Stomach (tissue), 9 donors: ENCODE results near the gene ATF7IP. TPM values are rescaled to one million over a fixed set of nuclear protein-coding genes. Genes with fewer than 3 reads are reported as not detected.

Experiments used
- DNase-seq, 2 donors: peaks; one replicate each; pipeline versions ENCODE4 v3.0.0 to v3.0.0-alpha.2; 2013 to 2019
- H3K27ac ChIP-seq, 5 donors: fragments of 200-600 bp in 4 of 5; sonication (generic) in 4 of 5; one replicate each; pipeline ENCODE4 v1.5.1; 2013 to 2019; ENCODE audit warnings: mild to moderate bottlenecking in 1 of 5, moderate library complexity in 1 of 5
- H3K27me3 ChIP-seq, 3 donors: fragments of 200-600 bp; sonication (generic); one replicate each; pipeline ENCODE4 v1.5.1; 2017 to 2019; ENCODE audit warnings: mixed run types in 1 of 3
- H3K36me3 ChIP-seq, 4 donors: fragments of 200-600 bp; sonication (generic); 1 replicate in 3 of 4; 2 replicates in 1 of 4; pipeline ENCODE4 v1.5.1; 2016 to 2019
- H3K4me1 ChIP-seq, 4 donors: fragments of 200-600 bp; sonication (generic); one replicate each; pipeline ENCODE4 v1.5.1; 2016 to 2019
- H3K4me3 ChIP-seq, 4 donors: fragments of 200-600 bp; sonication (generic) in 3 of 4; one replicate each; pipeline ENCODE4 v1.5.1; 2016 to 2019; ENCODE audit warnings: mild to moderate bottlenecking in 1 of 4
- H3K9me3 ChIP-seq, 4 donors: fragments of 200-600 bp; sonication (generic); one replicate each; pipeline ENCODE4 v1.5.1; 2016 to 2019
- CTCF ChIP-seq, 7 experiments: fragments of 450-650 bp in 4 of 7; fragments of 200-600 bp in 3 of 7; sonication (generic) in 3 of 7; IDR thresholded peaks; one replicate each; pipeline ENCODE4 v1.5.1; 2016 to 2019; ENCODE audit warnings: antibody characterized with exemption in 7 of 7, control low read depth in 2 of 7, mild to moderate bottlenecking in 1 of 7
- EP300 ChIP-seq: sonication (generic); formaldehyde crosslinking; IDR thresholded peaks from one replicate; pipeline ENCODE4 v1.6.1; 2017; ENCODE audit warnings: antibody characterized with exemption
- POLR2A ChIP-seq, 4 donors: fragments of 450-650 bp; IDR thresholded peaks; one replicate each; pipeline ENCODE4 v1.6.1; 2016; ENCODE audit warnings: antibody characterized with exemption in 4 of 4, control low read depth in 2 of 4, mild to moderate bottlenecking in 1 of 4, moderate library complexity in 1 of 4
- POLR2AphosphoS5 ChIP-seq, 3 donors: sonication (generic); formaldehyde crosslinking; IDR thresholded peaks; one replicate each; pipeline ENCODE4 v1.6.1; 2016; ENCODE audit warnings: antibody characterized with exemption in 3 of 3
- WGBS, 5 donors: extraction: QIAGEN DNeasy Blood & Tissue Kit in 3 of 5; methylation state at CpG; one replicate each; pipeline versions ENCODE4 v1.1.5 to v1.1.7; 2013 to 2018; 5-methylcytosine and 5-hydroxymethylcytosine counted together
- intact Hi-C: fragments of 100-400 bp; cut with DNase I; formaldehyde crosslinking; loops from one replicate; pipeline ENCODE4 v1.15.1; 2023; ENCODE audit warnings: low total_unique reads
- polyA plus RNA-seq, 3 donors: library from polyadenylated mRNA; stranded (reverse); fragments of 200-250 nt; gene quantifications; one replicate each; pipeline ENCODE4 v1.2.3, GENCODE V29; 2013
- total RNA-seq, 5 donors: library from RNA; depleted of rRNA; stranded (reverse); fragments of >200 nt; gene quantifications; one replicate each; pipeline versions ENCODE4 v1.1.0 to v1.2.3, GENCODE V29; 2014 to 2016
- donor health status: healthy with polysubstance abuse.
- donor health status: Bipolar disorder and iron deficiency.
- donor health status: healthy.

Gene ATF7IP
- total and polyA plus RNA-seq, 8 donors, result 4.9 to 91.0 (median 49.8) TPM

DNA sequence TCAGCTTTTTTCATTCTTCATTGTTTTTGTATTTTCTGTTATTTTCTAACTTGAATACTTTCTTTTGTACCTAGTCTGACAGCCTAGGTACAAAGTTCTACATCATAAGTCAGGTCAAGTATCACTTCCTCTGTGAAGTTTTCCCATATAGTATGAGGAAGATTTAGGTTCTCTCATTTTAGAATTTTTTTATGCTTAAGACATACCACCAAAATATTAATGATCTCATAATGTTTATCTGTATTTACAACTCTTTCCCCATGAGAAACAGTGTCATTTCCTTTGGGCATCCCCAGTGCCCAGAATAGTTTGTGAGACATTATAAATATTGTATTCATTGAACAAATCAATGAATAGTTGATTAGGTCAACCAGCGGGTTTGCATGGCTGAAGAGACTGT is 3.1 kb upstream of the ATF7IP start:
- TF ChIP-seq CTCF (IDR thresholded peaks at IDR 0.05) (no peak), POLR2A (IDR thresholded peaks at IDR 0.05) (no peak)
- Histone ChIP-seq H3K27me3 (no peaks in the 10 kb centered on the region), H3K36me3 (no peaks in the 10 kb centered on the region), H3K27ac (no peak overlapping the region), H3K4me1 (peaks cover 0 to 6% (median 2%) of the 10 kb centered on the region in 4 donors), H3K9me3 (no peaks in the 10 kb centered on the region), H3K4me3 (no peak overlapping the region)
- WGBS, 5 donors, result 81 to 100% (median 93%) methylated on average over 1 of the region's 1 CpG
- intact Hi-C loops, result no loop called here
- DNase-seq, result no peak

DNA sequence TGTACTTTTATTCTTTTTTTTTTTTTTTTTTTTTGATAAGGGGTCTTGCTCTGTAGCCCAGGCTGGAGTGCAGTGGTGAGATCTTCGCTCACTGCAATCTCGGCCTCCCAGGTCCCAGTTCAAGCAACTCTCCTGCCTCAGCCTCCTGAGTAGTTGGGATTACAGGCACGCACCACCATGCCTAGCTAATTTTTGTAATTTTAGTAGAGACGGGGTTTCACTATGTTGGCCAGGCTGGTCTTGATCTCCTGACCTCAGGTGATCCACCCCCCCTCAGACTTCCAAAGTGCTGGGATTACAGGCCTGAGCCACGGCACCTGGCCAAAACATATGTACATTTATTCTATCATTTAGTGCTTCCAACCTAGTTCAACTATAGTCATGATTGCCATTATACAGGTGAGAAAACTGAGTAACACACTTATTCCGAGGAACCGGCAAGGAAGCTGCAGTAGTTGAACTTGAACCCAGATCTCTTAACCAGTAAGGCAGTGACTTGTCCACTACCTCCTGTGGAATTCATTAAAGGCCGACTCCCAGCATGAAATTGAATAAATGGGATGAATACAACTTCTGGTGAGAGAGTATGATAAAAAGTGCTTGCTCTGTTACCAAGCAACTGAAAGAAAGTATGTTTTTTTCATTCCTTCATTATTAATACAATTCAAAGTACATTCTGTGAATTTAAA is 755 bp upstream of the ATF7IP start:
- Histone ChIP-seq H3K27me3 (no peaks in the 10 kb centered on the region), H3K9me3 (no peaks in the 10 kb centered on the region), H3K4me3 (peak overlapping the region; percentile 56 to 74 (median 59)), H3K36me3 (peaks cover 0 to 6% (median 2%) of the 10 kb centered on the region in 4 donors), H3K27ac (peak overlapping the region; percentile 31 to 99 (median 97)), H3K4me1 (peaks cover 0 to 22% (median 12%) of the 10 kb centered on the region in 4 donors)
- WGBS, 5 donors, result 90 to 94% (median 93%) methylated on average over 8 of the region's 8 CpGs
- intact Hi-C loops, result no loop called here
- peak in 1 of 2 donors; percentile 35 for DNase-seq
- TF ChIP-seq CTCF (IDR thresholded peaks at IDR 0.05), result no peak
- no peak for TF ChIP-seq POLR2A (IDR thresholded peaks at IDR 0.05)
- TF ChIP-seq EP300, result no peak
- TF ChIP-seq POLR2AphosphoS5 (IDR thresholded peaks at IDR 0.05), result no peak

DNA sequence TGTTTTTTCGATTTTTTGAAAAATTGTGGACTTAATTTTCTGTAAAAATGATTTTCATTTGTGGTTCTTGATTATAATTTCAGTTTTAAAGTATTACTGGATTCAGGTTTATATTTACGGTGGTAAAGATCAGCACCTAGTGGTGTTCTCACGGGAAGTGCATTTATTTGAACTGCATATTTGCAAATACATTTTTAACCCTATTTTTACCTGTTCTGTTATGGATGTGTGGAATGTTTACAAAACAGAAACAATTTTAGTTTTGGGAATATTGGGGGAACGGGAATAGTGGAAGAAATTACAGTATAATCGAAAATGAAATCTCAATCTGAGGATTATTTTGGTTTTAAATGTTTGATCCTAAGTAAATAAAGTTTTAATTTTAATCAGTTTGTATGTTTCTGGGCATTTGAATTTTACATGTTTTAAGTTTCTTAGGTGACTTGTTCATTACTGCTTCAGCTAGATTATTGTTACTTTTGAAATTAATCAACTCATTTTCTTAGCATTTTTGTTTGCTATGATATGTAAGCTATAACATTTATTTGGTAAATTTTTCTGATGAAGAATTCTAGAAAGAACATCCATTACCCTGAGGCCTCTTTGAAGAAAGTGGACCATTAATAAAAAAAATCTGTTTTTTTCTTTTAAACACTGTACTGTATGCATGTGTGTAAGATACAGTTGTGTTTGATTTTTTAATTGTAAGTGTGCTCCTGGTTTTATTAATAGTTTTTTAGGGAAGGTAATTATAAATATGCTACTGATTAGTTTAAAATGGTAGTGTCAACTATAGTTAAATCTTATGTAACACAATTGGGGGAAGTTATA is 942 bp downstream of the ATF7IP start:
- peak in 1 of 2 donors; percentile 71 for DNase-seq
- peaks cover 0 to 22% (median 12%) of the 10 kb centered on the region in 4 donors for H3K4me1 ChIP-seq
- H3K27me3 ChIP-seq, result no peaks in the 10 kb centered on the region
- H3K27ac ChIP-seq, result peak overlapping the region in 4 of 5 donors; percentile 89 to 99 (median 97)
- intact Hi-C loops, result no loop called here
- 1 to 5% (median 3%) methylated on average over 5 of the region's 5 CpGs for WGBS, 5 donors
- TF ChIP-seq EP300 (no peak), POLR2A (IDR thresholded peaks at IDR 0.05) (no peak), CTCF (IDR thresholded peaks at IDR 0.05) (peak in 2 of 7 experiments; percentile 12 to 22), POLR2AphosphoS5 (IDR thresholded peaks at IDR 0.05) (no peak)
- peaks cover 0 to 11% (median 3%) of the 10 kb centered on the region in 4 donors for H3K36me3 ChIP-seq
- H3K4me3 ChIP-seq, result peak overlapping the region; percentile 56 to 74 (median 59)
- H3K9me3 ChIP-seq, result no peaks in the 10 kb centered on the region

- H3K9me3 ChIP-seq, result no peaks in the 10 kb centered on the region
- H3K4me3 ChIP-seq, result peak overlapping the region; percentile 56 to 74 (median 59)
- intact Hi-C loops, result no loop called here
- DNase-seq, result peak in 1 of 2 donors; percentile 69
- TF ChIP-seq POLR2A (IDR thresholded peaks at IDR 0.05), result no peak
- no peak for TF ChIP-seq EP300
- TF ChIP-seq CTCF (IDR thresholded peaks at IDR 0.05), result no peak
- no peak for TF ChIP-seq POLR2AphosphoS5 (IDR thresholded peaks at IDR 0.05)
- H3K27me3 ChIP-seq, result no peaks in the 10 kb centered on the region
- WGBS, 5 donors, result 4 to 11% (median 6%) methylated on average over 7 of the region's 7 CpGs
- peaks cover 0 to 11% (median 3%) of the 10 kb centered on the region in 4 donors for H3K36me3 ChIP-seq
- peaks cover 0 to 23% (median 16%) of the 10 kb centered on the region in 4 donors for H3K4me1 ChIP-seq
- peak overlapping the region in 4 of 5 donors; percentile 89 to 99 (median 97) for H3K27ac ChIP-seq
These were observed 1.7 kb downstream of the ATF7IP start for GRCh38 chr12:14367040-14367661.
